ENCODE measurements around the gene CDH13.

DNA sequence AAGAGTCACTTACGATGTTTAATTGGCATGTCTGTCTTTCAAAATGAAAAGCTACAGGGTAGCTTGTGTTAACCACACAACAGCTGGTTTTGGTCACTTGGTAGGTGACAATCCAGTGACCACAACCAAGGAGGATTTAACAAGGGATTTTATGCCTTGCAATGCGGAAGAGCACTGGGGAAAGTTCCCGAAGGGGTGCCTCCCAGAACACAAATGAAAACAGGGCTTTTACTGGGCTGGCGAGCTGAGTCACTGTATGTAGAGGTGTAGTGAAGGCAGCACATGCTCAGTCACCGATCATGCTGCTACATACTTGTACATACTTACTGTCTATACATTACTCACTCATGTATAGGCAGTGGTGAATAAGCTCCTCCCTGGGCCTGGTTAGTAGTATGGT lies 483.5 kb downstream of the CDH13 start:
- TF ChIP-seq CTCF (IDR thresholded peaks at IDR 0.05), result no peak
- TF ChIP-seq POLR2A (IDR thresholded peaks at IDR 0.05), result no peak

Data from adrenal gland (tissue), 5 donors.